Endometrial microvascular endothelial cells (primary cell): ENCODE results near the gene DNAH14. TPM values are rescaled to one million over a fixed set of nuclear protein-coding genes. Genes with fewer than 3 reads are reported as not detected.
"Not testable (repeated sequence)": the region's sequence is repeated elsewhere in the genome, so short reads cannot be mapped to it uniquely, and the experiment has no call there.

Experiments used
- in situ Hi-C: cut with HindIII; loops from 2 replicates; pipeline ENCODE4 v1.10.0; 2017; ENCODE audit warnings: low sequenced_read_pairs, low pct_unique_long_range_greater_than_20kb; ENCODE audit errors: inconsistent ontology term
- total RNA-seq: library from RNA; depleted of rRNA; stranded (reverse); fragments of >200 nt; gene quantifications from one replicate; pipeline ENCODE4 v1.2.3, GENCODE V29; 2015; ENCODE audit errors: inconsistent ontology term

DNAH14 gene
- total RNA-seq = 8.4 TPM

DNA sequence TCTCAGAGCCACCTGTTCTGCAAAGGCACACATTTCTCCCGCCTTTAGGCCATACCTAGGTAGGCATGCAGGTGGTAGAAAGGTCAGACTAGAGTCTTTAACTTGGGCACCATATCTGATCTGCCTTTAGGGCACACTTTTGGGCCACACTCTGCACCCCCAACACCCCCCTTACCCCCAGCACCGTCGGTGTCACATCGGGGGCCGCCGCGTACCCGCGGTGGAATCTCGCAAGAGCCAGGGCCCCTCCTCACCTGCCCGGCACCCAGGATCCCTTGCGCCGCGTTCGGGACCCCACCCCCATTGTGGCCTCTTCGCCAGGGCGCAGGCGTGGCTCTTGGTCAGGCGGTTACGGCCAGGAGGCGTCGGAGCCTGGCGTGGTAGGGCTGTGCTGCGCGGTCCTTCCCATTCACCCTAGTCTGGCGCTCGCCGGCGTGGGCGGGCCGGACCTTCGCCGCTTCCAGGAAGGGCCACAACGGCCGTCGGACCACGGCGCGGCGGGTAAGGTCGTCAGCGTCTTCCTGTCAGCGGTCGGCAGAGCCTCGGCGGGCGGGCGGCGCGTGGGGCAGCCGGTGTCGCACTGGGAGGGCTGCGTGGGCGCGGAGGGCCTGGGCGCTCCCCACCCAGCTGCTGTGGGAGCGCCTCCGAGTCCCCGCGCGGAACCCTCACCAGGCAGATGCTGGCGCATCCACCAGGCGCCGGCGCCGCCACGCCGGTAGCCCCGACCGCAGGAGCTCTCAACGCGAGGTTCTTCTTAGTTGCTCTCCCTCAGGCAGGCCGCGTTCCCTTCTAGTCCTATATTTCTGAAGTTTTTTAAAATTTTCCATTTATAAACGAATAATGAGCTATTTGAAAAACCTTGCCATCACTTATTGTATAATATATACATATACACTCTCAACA, at the start of gene DNAH14:
DNAH14 (plus strand) TSS at position 341 of the 903 bp plus-strand sequence. CDS start 23,028 bp downstream, outside the sequence.
- in situ Hi-C loops = no loop called here

DNA sequence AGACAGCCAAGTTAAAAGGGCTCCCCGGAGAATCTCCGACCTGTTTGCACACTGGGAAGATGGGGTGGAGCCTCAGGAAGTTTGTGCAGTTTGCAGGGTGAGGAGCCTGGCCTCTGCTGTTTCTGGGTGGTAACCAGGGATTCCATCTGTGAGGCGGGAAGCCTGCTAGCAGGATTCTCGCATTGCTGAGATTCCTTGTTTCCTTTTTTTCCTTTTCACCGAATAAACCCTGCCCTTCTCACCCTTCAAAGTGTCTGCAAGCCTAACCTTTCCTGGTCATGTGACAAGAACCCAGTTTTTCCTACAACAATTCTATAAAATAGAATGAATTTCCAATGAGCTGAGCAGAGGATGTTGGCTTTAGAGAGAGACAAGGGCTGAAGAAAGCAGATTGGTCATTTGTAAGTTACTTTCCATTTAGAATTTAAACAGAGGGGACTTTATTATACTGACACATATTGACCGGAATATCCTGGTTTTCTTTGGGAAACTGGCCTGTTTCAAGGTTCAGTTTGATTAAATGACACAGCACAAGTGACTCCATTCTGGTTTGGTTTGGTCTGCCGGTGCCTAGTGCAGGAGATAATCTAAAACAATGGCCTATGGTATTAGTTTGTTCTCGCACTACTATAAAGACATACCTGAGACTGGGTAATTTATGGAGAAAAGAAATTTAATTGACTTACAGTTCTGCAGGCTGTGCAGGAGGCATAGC, 48.7 kb upstream of the DNAH14 start:
- in situ Hi-C loops = no loop called here

DNA sequence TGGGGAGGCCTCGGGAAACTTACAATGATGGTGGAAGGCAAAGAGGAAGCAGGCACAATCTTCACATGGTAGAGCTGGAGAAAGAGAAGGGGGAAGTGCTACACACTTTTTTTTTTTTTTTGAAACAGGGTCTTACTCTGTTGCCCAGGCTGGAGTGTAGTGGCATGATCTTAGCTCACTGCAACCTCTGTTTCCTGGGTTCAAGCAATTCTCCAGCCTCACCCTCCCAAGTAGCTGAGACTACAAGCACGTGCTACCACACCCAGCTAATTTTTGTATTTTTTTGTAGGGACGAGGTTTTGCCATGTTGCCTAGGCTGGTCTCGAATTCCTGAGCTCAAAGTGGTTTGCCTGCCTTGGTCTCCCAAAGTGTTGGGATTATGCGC, 48.2 kb upstream of the DNAH14 start:
- in situ Hi-C loops = not testable (repeated sequence)

DNA sequence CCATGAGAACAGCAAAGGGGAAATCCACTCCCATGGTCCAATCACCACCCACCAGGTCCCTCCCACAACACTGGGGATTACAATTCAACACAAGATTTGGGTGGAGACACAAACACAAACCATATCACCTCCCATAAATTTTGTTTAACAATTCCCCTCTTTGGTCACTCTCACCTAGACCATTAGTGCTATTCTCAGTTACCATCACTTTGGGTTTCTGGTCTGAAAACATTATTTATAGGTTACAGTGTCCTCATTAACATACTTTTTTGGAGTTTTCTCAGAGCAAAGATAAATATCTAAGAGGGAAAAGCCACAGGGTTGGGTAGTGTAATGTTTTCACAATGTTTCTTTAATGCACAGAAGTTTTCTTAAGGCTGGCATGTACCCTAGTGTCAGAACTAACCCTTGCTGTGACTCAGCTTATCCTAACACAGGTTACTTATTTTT, 47.7 kb upstream of the DNAH14 start:
- in situ Hi-C loops = no loop called here

DNA sequence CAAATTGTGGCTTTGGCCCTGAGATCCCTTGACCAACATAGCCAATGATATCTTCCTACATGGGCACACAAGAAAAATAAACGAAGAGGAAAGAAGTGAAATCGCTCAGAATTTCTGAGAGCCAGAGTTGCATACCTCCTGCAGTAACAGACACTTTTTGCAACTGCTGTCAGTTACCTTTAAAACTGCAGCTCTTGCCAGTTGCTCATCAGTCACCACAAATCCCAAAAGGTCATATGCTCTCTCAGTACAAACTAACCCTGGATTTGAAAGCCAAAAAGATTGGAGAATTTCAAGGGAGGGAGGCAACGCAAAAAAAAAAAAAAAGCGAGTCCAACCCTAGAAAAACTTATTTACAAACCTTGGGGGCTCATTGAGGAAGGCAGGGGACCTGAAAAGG, 47.2 kb upstream of the DNAH14 start:
- in situ Hi-C loops = no loop called here

DNA sequence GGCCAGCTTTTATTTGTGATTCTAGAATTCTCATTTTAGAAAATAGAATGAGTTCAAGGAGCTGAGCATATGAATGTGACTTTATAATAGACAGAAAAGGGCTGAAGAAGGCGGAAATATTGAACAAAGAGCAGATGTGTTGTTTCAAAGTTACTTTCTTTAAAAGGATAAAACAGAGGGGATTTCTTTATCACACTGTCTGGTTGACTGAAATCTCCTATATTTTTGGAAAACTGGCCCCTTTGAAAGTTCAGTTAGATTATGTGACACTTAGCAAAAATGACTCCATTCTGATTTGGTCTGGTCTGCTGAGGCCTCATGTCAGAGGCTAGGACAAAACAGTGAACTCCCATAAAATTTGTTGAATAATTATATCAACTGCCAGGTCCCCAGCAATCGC, 46.4 kb upstream of the DNAH14 start:
- in situ Hi-C loops = no loop called here

DNA sequence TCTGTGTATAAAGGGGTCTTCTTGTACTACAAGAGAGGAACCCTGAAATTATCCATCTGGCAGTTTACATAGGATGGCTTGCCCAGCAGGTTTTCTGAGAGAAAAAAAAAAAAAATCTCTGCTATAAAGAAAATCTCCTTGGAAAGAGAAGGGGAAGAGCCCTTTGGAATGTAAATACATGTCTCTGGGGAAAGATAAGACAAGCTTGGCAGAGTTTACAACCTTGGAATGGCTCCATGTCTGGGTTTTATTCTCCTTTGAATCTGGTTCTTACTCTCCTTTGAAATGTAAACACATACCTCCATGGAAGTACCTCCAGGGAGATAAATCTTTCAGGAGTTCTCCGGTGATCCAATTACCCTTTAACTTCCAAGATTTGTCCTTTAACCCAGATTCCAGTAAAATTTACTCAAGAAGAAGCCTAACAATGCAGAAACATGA, 45.1 kb upstream of the DNAH14 start:
- in situ Hi-C loops = no loop called here

DNA sequence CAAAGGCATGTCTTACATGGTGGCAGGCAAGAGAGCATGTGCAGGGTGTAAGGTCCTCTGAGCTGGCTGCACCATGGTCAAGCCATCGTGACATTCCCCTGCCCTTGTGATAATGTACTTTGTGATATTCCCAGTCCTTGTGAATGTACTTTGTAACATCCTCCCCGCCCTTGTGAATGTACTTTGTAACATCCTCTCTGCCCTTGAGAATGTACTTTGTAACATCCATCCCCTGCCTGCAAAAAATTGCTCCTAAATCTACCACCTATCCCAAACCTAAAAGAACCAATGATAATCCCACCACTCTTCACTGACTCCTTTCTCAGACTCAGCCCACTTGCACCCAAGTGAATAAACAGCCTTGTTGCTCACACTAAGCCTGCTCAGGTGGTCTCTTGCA, 44.1 kb upstream of the DNAH14 start:
- in situ Hi-C loops = not testable (repeated sequence)

DNA sequence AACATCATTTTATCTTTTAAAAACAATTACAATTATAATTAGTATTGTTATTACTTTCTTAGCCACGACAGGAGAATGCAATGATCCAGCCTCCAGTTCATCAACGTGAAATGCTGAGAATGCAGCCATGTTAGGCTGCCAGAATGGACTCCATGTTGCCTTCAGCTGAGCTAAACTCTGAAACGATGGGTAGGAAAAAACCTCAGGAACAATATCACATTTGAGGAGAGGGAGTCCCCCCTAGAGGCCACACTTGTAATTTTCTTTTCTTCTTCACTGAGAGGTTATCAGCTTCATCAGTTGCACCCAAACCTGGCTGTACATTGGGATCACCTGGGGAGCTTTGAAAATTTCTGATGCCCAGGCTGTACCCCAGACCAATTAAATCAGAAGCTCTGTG, 34.6 kb upstream of the DNAH14 start:
- in situ Hi-C loops = no loop called here

DNA sequence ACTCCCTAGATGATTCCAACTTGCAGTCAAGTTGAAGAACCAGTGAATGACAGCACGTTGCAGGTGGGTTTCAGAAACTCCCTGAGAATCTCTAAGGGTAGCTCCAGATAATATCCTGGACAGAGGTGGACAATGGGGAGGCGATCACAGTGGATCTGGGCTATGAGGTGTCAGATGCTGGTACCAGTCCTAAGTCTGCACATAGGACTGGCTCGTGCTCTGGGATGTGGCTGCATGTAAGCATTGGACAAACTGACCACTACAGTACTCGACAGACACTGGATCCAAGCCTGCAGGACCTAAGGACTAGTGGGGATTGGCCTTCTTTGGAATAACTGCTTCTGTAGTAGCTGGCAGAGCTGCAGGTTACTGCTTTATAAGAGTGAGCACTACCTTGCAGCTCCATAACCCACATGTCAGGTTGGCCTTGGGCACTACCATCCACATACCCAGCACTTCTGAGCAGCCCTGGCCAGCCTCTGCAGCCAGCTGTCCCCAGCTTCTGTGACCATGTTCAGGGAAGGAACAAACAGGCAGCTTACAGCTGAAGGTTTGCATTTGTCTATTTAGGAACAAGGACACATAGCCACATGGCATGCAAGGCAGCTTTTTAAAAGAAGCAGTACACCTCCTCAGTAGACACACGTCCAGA, 33.2 kb upstream of the DNAH14 start:
- in situ Hi-C loops = no loop called here

DNA sequence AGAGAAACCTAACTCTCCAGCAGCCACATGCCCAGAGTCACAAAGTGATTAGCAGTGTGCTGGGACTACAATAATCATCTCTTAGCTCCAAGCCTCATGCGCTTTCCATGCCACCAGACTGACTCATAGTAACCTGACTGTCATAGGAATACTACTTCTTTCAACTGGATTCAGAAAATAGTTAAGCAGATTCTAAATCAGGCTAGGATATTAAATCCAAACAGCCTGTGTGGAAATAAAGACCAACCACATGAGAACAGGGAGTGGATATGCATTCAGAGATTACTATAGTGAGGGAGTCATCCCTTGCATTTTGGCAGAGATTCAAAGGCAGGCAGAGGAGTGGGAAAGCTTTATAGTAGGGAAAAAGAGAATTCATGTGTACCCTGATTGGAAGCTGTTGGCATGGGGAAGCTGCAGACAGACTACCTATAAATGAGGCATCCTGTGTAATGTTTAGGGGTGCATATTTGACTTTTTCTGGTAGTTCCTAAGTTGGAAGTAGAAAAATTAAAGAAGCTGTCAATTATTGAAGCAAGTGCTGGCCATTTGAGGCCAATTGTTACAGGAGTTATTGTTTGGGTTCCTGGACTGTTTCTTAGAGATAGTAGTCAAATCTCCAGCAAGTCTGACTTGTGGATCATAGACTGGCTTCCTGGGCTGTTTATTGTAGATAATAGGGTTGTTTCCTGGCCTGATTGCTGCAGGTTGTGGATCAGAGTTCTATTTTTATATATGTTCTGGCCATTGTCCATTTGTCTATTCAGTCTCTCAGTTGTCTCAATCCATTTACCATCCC, 31.7 kb upstream of the DNAH14 start:
- in situ Hi-C loops = no loop called here

DNA sequence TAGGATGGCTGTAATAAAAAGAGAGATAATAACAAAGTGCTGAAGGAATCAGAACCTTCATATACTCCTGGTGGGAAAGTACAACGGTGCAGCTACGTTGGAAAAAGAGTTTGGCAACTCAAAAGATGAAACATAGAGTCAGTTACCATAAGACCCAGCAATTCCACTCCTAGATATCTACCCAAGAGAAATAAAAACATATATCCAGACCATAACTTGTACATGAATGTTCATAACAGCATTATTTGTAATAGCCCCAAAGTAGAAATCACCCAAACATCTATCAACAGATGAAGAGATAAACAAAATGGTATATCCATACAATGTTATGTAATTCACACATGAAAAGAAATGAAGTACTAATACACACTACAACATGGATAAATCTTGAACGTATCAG, 30.5 kb upstream of the DNAH14 start:
- in situ Hi-C loops = no loop called here

DNA sequence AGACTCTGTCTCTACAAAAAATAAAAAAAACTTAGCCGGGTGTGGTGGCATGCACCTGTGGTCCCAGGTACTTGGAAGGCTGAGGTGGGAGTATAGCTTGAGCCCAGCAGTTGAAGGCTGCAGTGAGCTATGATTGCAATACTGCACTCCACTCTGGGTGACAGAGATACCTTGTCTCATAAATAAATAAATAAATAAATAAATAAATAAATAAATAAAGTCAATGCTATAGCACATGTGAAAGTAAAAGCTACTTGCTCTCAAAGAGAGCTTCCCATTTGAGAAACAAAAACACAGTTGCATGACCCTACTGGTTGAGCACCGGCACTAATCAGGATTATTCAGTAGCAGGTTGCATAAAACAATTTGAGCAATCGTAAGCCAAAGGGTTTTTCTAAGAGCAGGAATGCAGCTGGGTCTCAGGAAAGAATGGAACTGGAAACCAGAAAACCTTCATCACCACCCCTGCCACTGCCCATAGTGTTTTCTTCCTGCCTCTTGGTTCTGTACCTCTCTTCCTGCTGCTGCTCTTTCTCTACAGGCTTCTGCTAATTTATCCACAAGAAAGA, 29.3 kb upstream of the DNAH14 start:
- in situ Hi-C loops = no loop called here

DNA sequence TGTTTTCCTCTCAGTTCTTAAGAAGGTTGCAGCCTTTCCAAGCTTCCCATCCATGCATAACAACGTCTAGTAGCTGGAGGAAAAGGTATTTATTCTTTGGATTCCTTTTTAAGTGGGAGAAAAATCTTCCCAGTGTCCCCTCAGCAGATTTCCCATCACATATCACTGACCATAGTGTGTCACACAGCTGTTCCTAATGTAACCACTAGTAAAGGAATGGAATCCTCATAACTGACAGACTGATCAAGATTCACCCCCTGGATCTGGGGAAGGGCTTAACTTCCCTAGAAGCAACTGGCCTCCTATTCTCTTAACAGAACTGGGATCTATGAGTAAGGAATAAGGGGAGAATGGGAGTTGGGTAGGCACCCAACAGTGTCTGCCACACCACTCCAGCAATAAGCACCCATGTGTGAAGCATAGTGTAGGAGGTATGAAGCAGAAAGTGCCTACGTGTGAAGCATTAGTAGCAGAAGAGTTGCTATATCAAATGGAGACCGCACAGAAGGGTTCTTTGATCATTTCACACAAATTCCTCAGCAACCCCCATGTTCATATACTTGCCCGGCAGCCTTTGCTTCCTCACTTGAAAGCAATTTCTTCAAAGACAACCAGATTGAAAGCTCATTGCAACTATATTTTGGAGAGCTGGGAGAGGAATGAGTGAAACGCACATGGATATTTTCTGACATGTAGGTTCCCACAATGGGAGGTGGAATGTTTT, 28.2 kb upstream of the DNAH14 start:
- in situ Hi-C loops = no loop called here

DNA sequence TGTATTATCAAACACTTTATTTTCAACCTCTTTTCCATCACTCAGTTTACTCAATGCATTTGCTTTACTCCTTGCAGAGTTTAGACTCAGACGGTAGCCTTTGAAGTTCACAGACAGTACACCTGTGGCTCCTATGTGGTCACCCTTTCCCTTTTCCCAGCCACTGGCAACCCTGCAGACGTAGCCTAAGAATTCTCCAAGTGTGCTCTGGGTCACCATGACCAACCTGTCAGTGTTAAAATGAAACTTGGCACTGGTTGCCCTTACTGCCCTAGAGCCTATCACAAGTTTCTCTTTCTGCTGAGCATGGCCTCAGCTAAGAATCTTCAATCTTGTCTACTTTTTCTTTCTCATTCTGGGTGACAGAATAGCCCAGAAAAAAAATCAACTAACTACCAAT, 25.5 kb upstream of the DNAH14 start:
- in situ Hi-C loops = no loop called here

DNA sequence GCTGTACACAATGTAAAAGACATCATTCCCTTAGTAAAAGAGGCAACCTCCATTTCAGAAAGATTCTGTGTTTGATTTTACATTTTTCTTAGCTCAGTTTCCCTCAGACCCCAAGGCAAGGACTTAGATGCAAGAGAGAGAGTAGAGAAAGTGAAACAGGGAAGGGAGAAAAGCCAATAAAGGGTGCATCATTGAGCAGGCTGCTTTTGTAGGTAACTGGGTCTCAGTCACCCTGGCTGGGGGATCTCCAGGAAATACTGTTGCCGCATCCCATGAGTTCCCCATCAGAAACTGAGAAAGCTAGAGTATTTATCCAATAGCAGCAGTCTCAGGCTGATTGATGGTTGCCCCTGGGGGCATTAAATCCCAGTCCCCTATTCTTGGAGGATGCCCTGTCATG, 23.1 kb upstream of the DNAH14 start:
- in situ Hi-C loops = no loop called here

DNA sequence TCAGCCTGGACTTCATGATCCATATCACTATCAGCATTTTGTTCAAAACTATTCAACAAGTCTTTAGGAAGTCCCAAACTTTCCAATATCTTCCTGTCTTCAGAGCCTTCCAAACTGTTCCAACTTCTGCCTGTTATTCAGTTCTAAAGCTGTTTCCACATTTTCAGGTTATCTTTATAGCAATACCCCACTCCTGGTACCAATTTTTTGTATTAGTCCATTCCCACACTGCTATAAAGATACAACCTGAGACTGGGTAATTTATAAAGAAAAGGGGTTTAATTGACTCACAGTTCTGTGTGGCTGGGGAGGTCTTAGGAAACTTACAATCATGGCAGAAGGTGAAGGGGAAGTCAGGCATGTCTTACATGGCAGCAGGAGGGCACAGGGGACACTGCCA, 18.3 kb upstream of the DNAH14 start:
- in situ Hi-C loops = no loop called here

DNA sequence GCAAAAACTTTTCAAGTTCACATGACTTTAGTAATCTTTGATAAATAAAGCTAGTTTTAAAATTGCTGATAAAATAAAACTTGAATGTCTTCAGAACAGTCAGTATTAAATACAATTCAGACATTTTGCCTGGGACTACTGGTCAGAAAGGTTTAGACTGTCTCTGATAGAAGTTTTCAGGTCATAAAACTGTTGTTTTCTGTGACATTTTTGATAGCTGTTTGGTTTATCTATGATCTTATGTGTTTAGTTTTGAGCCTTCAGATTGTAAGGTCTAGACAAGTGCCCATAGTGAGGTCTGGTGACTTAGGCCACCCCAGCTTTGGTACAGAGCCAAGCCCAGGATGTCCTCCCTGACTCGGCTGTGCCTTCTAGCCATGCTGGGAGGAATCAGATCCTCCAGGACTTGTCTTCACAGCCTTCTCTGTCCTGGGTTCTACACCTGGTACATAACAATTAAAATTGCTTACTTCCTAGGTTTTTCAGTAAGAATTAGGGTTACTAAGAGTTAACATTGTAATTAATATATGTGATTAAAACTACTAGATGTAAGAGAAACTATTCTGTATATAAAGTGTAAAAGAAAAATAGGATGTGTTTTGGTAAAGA, 15.1 kb upstream of the DNAH14 start:
- in situ Hi-C loops = no loop called here
